ENCODE data around the gene WASF1. TPM values are rescaled to one million over a fixed set of nuclear protein-coding genes. Genes with fewer than 3 reads are reported as not detected.
A peak's percentile ranks its signal among the peaks of the same experiment; 100 is the strongest.

The WASF1 gene
- 13.0 and 15.7 TPM in 2 replicates for total RNA-seq

GRCh38 chr6:110179406-110180227 is at the start of gene WASF1:
TSS of gene WASF1 (minus strand) at chr6:110179670. CDS start at chr6:110127601, 52,069 bp downstream.
- no peak for TF ChIP-seq CTCF (conservative IDR thresholded peaks at IDR 0.05; ENCODE audit: low read depth, low read length)
- H3K4me3 ChIP-seq (ENCODE audit: low read depth, low read length), result peak within 1 kb of the TSS; percentile 91
- peak; percentile 89 for DNase-seq (ENCODE audit: low read depth)

- no peak for TF ChIP-seq CTCF (conservative IDR thresholded peaks at IDR 0.05; ENCODE audit: low read depth, low read length)
- DNase-seq (ENCODE audit: low read depth), result no peak
- H3K4me3 ChIP-seq (ENCODE audit: low read depth, low read length), result no peak overlapping the region
These were observed 46.8 kb upstream of the WASF1 start for GRCh38 chr6:110226261-110226660.

- no peak overlapping the region for H3K4me3 ChIP-seq (ENCODE audit: low read depth, low read length)
- no peak for DNase-seq (ENCODE audit: low read depth)
- no peak for TF ChIP-seq CTCF (conservative IDR thresholded peaks at IDR 0.05; ENCODE audit: low read depth, low read length)
These were observed 42.3 kb upstream of the WASF1 start for GRCh38 chr6:110221738-110222137.

DNA sequence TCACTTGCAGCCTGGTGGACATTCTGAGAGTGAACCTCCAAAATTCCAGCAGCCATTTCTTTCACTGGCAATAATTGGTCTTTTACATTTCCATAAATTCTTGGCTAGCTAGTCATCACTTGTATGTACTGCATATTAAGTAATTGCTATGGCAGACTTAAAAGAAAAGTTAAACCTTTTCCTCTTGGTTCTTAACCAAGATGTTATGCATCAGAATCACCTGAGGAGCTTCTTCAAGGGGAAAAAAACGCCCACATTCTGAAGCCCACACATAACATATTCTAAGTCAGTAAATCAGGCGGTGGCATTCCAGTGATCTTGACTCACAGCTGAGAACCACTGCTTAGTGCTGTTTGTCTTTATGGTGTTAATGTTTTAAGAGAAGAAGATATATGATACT is 37.8 kb upstream of the WASF1 start:
- peak; percentile 51 for DNase-seq (ENCODE audit: low read depth)
- no peak overlapping the region for H3K4me3 ChIP-seq (ENCODE audit: low read depth, low read length)
- TF ChIP-seq CTCF (conservative IDR thresholded peaks at IDR 0.05; ENCODE audit: low read depth, low read length), result no peak

GRCh38 chr6:110216140-110216539 is 36.7 kb upstream of the WASF1 start:
- DNase-seq (ENCODE audit: low read depth), result no peak
- H3K4me3 ChIP-seq (ENCODE audit: low read depth, low read length), result no peak overlapping the region
- no peak for TF ChIP-seq CTCF (conservative IDR thresholded peaks at IDR 0.05; ENCODE audit: low read depth, low read length)

DNA sequence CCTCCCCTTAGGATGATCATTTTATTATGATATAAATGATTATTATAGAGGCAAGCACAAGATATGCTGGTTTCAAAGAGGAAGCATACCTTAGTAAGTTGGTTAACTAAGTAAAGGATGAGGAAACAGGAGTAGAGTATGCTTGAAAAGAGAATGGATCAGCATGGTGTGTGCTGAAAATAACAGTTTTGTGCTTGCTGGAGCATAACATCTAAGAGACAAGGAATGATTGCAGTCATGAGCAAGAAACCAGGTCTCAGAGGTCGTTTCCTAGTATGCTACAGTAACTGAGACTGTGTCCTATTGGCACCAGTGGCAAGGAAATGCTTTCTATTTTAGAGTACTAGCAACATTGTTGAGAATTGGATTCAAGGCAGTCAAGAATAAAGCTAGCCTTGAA is 34.9 kb upstream of the WASF1 start:
- no peak for TF ChIP-seq CTCF (conservative IDR thresholded peaks at IDR 0.05; ENCODE audit: low read depth, low read length)
- peak; percentile 63 for DNase-seq (ENCODE audit: low read depth)
- no peak overlapping the region for H3K4me3 ChIP-seq (ENCODE audit: low read depth, low read length)

DNA sequence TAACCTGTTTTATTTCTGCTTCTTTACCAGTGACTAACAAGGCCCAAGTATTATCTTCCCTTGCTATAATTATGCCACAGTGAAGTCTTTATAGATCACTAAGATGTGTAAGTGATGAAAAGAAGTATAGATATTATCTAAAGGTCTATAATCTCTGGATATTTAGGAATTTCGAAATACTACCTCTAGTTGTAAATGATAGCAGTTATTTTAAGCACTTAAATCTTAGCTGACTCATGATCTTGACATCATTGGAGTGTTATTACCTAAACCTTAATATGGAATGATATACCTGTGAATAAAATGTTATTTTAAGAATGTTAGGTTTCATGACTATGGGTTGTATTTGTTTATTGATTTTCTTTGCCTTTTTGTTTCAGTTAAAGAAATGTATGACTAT is 32.3 kb upstream of the WASF1 start:
- no peak for TF ChIP-seq CTCF (conservative IDR thresholded peaks at IDR 0.05; ENCODE audit: low read depth, low read length)
- no peak for DNase-seq (ENCODE audit: low read depth)

More for the DNA sequence above, 32.3 kb upstream of the WASF1 start:
- no peak overlapping the region for H3K4me3 ChIP-seq (ENCODE audit: low read depth, low read length)

Data from epithelial cell of proximal tubule (primary cell).